Endothelial cell of umbilical vein (primary cell): ENCODE results near the gene PLAC1.

Source experiments
- EZH2 ChIP-seq: IDR thresholded peaks from 2 replicates; pipeline ENCODE4 v1.6.1; 2012; ENCODE audit warnings: borderline replicate concordance, low read depth, mild to moderate bottlenecking, moderate library complexity, low read length, inconsistent platforms; ENCODE audit not compliant: severe bottlenecking
- FOS ChIP-seq: IDR thresholded peaks from 2 replicates; pipeline ENCODE4 v1.6.1; 2011; ENCODE audit warnings: mild to moderate bottlenecking, low read length, moderate library complexity, borderline replicate concordance; ENCODE audit not compliant: insufficient read depth
- MYC ChIP-seq: IDR thresholded peaks from one replicate; pipeline ENCODE4 v1.6.1; 2011; ENCODE audit warnings: mild to moderate bottlenecking, low read depth, low read length
- POLR2A ChIP-seq: IDR thresholded peaks from 2 replicates; pipeline ENCODE4 v1.6.1; 2012; ENCODE audit warnings: low read depth, mild to moderate bottlenecking, control low read depth, low read length
- POLR2AphosphoS5 ChIP-seq: IDR thresholded peaks from 2 replicates; pipeline ENCODE4 v1.6.1; 2012; ENCODE audit warnings: low read depth, mild to moderate bottlenecking, control low read depth, low read length, moderate library complexity; ENCODE audit not compliant: insufficient read depth
- TF ChIP-seq, protein P1 (sequence below), 2 donors: IDR thresholded peaks; 1 replicate in 1 of 2; 2 replicates in 1 of 2; pipeline ENCODE4 v1.5.1; 2011; ENCODE audit warnings: low read length in 2 of 2, mild to moderate bottlenecking in 2 of 2, moderate library complexity in 2 of 2, control low read depth in 1 of 2, inconsistent platforms in 1 of 2, low read depth in 1 of 2; ENCODE audit not compliant: insufficient read depth in 1 of 2; ENCODE audit errors: extremely low read depth in 1 of 2
- TF ChIP-seq, protein P2 (sequence below): IDR thresholded peaks from 2 replicates; pipeline ENCODE4 v1.6.1; 2011; ENCODE audit not compliant: insufficient read depth, insufficient read length

GRCh38 chrX:134649770-134650169 lies 8.5 kb downstream of the PLAC1 start:
- TF ChIP-seq POLR2AphosphoS5: no peak
- TF ChIP-seq, protein P1, sequence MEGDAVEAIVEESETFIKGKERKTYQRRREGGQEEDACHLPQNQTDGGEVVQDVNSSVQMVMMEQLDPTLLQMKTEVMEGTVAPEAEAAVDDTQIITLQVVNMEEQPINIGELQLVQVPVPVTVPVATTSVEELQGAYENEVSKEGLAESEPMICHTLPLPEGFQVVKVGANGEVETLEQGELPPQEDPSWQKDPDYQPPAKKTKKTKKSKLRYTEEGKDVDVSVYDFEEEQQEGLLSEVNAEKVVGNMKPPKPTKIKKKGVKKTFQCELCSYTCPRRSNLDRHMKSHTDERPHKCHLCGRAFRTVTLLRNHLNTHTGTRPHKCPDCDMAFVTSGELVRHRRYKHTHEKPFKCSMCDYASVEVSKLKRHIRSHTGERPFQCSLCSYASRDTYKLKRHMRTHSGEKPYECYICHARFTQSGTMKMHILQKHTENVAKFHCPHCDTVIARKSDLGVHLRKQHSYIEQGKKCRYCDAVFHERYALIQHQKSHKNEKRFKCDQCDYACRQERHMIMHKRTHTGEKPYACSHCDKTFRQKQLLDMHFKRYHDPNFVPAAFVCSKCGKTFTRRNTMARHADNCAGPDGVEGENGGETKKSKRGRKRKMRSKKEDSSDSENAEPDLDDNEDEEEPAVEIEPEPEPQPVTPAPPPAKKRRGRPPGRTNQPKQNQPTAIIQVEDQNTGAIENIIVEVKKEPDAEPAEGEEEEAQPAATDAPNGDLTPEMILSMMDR (IDR thresholded peaks at IDR 0.05; ENCODE audit: extremely low read depth in 1 of 2, insufficient read depth in 1 of 2, low read depth in 1 of 2, low read length in 2 of 2): no peak
- TF ChIP-seq POLR2A: no peak
- no peak for TF ChIP-seq EZH2
- no peak for TF ChIP-seq FOS
- no peak for TF ChIP-seq MYC
- TF ChIP-seq, protein P2, sequence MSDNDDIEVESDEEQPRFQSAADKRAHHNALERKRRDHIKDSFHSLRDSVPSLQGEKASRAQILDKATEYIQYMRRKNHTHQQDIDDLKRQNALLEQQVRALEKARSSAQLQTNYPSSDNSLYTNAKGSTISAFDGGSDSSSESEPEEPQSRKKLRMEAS: no peak
